Esophagus squamous epithelium (tissue), 5 donors: ENCODE measurements around the gene N4BP2L2. TPM values are rescaled to one million over a fixed set of nuclear protein-coding genes. Genes with fewer than 3 reads are reported as not detected.
A peak's percentile ranks its signal among the peaks of the same experiment; 100 is the strongest.
"Not testable (repeated sequence)": the region's sequence is repeated elsewhere in the genome, so short reads cannot be mapped to it uniquely, and the experiment has no call there.

Experiments
- DNase-seq: peaks from one replicate; lab custom pipeline; 2025; lab: John Stamatoyannopoulos, UW
- H3K27ac ChIP-seq, 4 donors: fragments of 200-600 bp; sonication (generic); one replicate each; pipeline ENCODE4 v1.5.1; 2016 to 2019; ENCODE audit warnings: mild to moderate bottlenecking in 1 of 4
- H3K27me3 ChIP-seq, 4 donors: fragments of 200-600 bp; sonication (generic); 1 replicate in 3 of 4; 2 replicates in 1 of 4; pipeline versions ENCODE4 v1.5.1 to v1.6.0; 2017 to 2021; ENCODE audit warnings: antibody characterized with exemption in 1 of 4
- H3K36me3 ChIP-seq, 3 donors: fragments of 200-600 bp; sonication (generic); one replicate each; pipeline ENCODE4 v1.5.1; 2016 to 2019
- H3K4me1 ChIP-seq, 3 donors: fragments of 200-600 bp; sonication (generic); one replicate each; pipeline ENCODE4 v1.5.1; 2017 to 2019
- H3K4me3 ChIP-seq, 4 donors: fragments of 200-600 bp; sonication (generic); 1 replicate in 3 of 4; 2 replicates in 1 of 4; pipeline ENCODE4 v1.5.1; 2016 to 2019; ENCODE audit warnings: mild to moderate bottlenecking in 2 of 4, moderate library complexity in 1 of 4
- H3K9me3 ChIP-seq, 3 donors: fragments of 200-600 bp; sonication (generic); one replicate each; pipeline ENCODE4 v1.5.1; 2016 to 2019
- CTCF ChIP-seq, 6 experiments: fragments of 450-650 bp in 4 of 6; fragments of 200-600 bp in 2 of 6; sonication (generic) in 2 of 6; IDR thresholded peaks; one replicate each; pipeline ENCODE4 v1.5.1; 2016 to 2019; ENCODE audit warnings: antibody characterized with exemption in 6 of 6, mild to moderate bottlenecking in 4 of 6, moderate library complexity in 4 of 6
- POLR2A ChIP-seq, 4 donors: fragments of 450-650 bp; IDR thresholded peaks; one replicate each; pipeline ENCODE4 v1.6.1; 2017; ENCODE audit warnings: antibody characterized with exemption in 4 of 4, mild to moderate bottlenecking in 4 of 4, moderate library complexity in 3 of 4
- WGBS, 2 donors: methylation state at CpG; one replicate each; pipeline ENCODE4 v1.1.5; 2018; 5-methylcytosine and 5-hydroxymethylcytosine counted together
- intact Hi-C: fragments of 100-400 bp; cut with DNase I; formaldehyde crosslinking; loops from one replicate; pipeline ENCODE4 v1.15.0; 2022
- total RNA-seq, 4 donors: library from RNA; depleted of rRNA; stranded (reverse); fragments of >200 nt; gene quantifications; one replicate each; pipeline ENCODE4 v1.1.0, GENCODE V29; 2016
- donor health status: DM: yes; HTN: yes; CAD: no.

N4BP2L2 gene
- total RNA-seq, 4 donors from 2014 or later: 32.8 to 136 (median 50.3) TPM

- no peaks in the 10 kb centered on the region for H3K36me3 ChIP-seq
- no peak for DNase-seq
- TF ChIP-seq POLR2A (IDR thresholded peaks at IDR 0.05): no peak
- TF ChIP-seq CTCF (IDR thresholded peaks at IDR 0.05): no peak
- H3K4me1 ChIP-seq: peaks cover 0 to 40% (median 13%) of the 10 kb centered on the region in 3 donors
- peak overlapping the region; percentile 94 to 99 (median 96) for H3K27ac ChIP-seq
- 12 to 17% methylated on average over 8 of the region's 8 CpGs for WGBS, 2 donors
- peak overlapping the region; percentile 82 to 94 (median 88) for H3K4me3 ChIP-seq
- intact Hi-C loops: loop anchor here (5.0 to 10.0 kb wide), 3 partner anchors 51 to 67 kb away; partner anchors contain the start of gene N4BP2L2
- H3K9me3 ChIP-seq: no peaks in the 10 kb centered on the region
- no peaks in the 10 kb centered on the region for H3K27me3 ChIP-seq
These were observed 47.0 kb upstream of the N4BP2L2 start for GRCh38 chr13:32585550-32586079.

GRCh38 chr13:32582991-32583390 lies 44.4 kb upstream of the N4BP2L2 start:
- H3K4me3 ChIP-seq: no peak overlapping the region
- no peak for DNase-seq
- WGBS, 2 donors: 76 to 91% methylated on average over 2 of the region's 2 CpGs
- H3K27ac ChIP-seq: no peak overlapping the region
- peaks cover 0 to 14% (median 4%) of the 10 kb centered on the region in 3 donors for H3K4me1 ChIP-seq
- TF ChIP-seq POLR2A (IDR thresholded peaks at IDR 0.05): no peak
- no peaks in the 10 kb centered on the region for H3K27me3 ChIP-seq
- intact Hi-C loops: loop anchor here (10.0 kb wide), 1 partner anchor 48 kb away; the partner anchor contains the start of gene N4BP2L2
- H3K36me3 ChIP-seq: no peaks in the 10 kb centered on the region
- peaks cover 0 to under 1% (median 0%) of the 10 kb centered on the region in 3 donors for H3K9me3 ChIP-seq

DNA sequence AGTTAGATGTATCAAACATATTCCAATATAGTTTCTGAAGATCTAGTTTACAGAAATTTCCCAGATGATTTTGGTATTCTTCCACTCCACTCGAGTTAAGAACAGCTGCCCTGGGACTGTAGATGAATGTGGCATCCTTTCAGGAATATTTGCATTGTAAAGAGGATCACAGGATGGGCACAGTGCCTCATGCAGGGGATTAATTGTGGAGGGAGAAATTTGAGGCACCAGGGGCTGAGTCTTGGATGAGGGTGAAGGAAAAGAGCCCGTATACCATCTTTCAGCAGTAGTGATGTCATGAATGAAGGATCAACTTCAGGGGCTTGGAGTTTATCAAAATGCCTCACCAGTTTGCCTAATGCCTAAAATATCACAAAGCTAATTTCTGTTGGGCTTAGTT lies 43.7 kb upstream of the N4BP2L2 start:
- peaks cover 0 to 6% (median 5%) of the 10 kb centered on the region in 3 donors for H3K9me3 ChIP-seq
- no peak for DNase-seq
- TF ChIP-seq CTCF (IDR thresholded peaks at IDR 0.05): no peak
- no peak for TF ChIP-seq POLR2A (IDR thresholded peaks at IDR 0.05)

DNA sequence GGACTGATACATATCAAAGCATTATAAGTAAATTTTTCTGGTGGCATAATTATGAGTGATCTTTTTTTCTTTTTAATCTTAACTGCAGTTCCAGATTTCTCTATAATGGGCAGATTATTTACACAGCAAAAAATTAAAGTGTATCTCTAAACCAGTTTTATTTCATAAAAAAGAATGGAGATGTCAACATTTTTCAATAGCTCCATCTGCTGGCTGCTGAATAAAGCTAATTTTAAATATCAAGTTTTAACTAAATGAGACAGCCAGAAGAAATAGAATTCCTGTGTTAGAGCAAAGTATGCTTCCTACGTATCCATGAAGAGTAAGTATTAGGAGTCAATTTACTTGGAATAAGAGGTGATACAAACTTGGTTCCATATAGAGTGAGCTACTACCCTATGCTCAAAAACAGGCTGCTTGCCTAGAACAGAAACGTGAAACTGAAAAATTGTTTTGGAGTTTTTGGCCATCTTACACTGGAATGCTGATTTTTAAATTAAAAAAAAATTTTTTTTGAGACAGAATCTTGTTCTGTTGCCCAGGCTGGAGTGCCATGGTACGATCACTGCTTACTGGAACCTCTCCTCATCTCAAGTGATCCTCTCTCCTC lies 42.7 kb upstream of the N4BP2L2 start:
- H3K27me3 ChIP-seq: no peaks in the 10 kb centered on the region
- intact Hi-C loops: loop anchor here (10.0 kb wide), 1 partner anchor 46 kb away; the partner anchor contains the start of gene N4BP2L2
- no peaks in the 10 kb centered on the region for H3K36me3 ChIP-seq
- no peak for DNase-seq
- 35 to 40% methylated on average over 3 of the region's 3 CpGs for WGBS, 2 donors
- H3K4me3 ChIP-seq: no peak overlapping the region
- peaks cover 0 to 7% (median 5%) of the 10 kb centered on the region in 3 donors for H3K9me3 ChIP-seq
- peaks cover 0 to 9% (median 4%) of the 10 kb centered on the region in 3 donors for H3K4me1 ChIP-seq
- H3K27ac ChIP-seq: no peak overlapping the region
- no peak for TF ChIP-seq POLR2A (IDR thresholded peaks at IDR 0.05)
- peak; percentile 31 to 61 (median 46) for TF ChIP-seq CTCF (IDR thresholded peaks at IDR 0.05)

More for the DNA sequence above, 43.7 kb upstream of the N4BP2L2 start:
- WGBS, 2 donors: 48% methylated on average over 2 of the region's 2 CpGs
- intact Hi-C loops: loop anchor here (10.0 kb wide), 1 partner anchor 47 kb away; the partner anchor contains the start of gene N4BP2L2
- H3K36me3 ChIP-seq: no peaks in the 10 kb centered on the region
- H3K27me3 ChIP-seq: no peaks in the 10 kb centered on the region
- peaks cover 0 to 9% (median 4%) of the 10 kb centered on the region in 3 donors for H3K4me1 ChIP-seq
- no peak overlapping the region for H3K4me3 ChIP-seq
- no peak overlapping the region for H3K27ac ChIP-seq

- TF ChIP-seq POLR2A (IDR thresholded peaks at IDR 0.05) (no peak), CTCF (IDR thresholded peaks at IDR 0.05) (no peak)
- Histone ChIP-seq H3K27ac (no peak overlapping the region), H3K4me1 (no peaks in the 10 kb centered on the region), H3K27me3 (no peaks in the 10 kb centered on the region), H3K36me3 (no peaks in the 10 kb centered on the region), H3K4me3 (no peak overlapping the region), H3K9me3 (peaks cover 0 to 7% (median 5%) of the 10 kb centered on the region in 3 donors)
- no peak for DNase-seq
- intact Hi-C loops: no loop called here
- WGBS, 2 donors: 94 to 100% methylated on average over 2 to 3 of the region's 3 CpGs
These were observed 38.4 kb upstream of the N4BP2L2 start for GRCh38 chr13:32577032-32577431.

GRCh38 chr13:32575687-32576086 lies 37.1 kb upstream of the N4BP2L2 start:
- H3K4me1 ChIP-seq, H3K4me3 ChIP-seq, H3K27me3 ChIP-seq, H3K36me3 ChIP-seq, H3K9me3 ChIP-seq, intact Hi-C loops, DNase-seq, H3K27ac ChIP-seq: not testable (repeated sequence)
- WGBS, 2 donors: 88% methylated on average over 4 of the region's 4 CpGs

- intact Hi-C loops, H3K4me1 ChIP-seq, H3K27me3 ChIP-seq, H3K36me3 ChIP-seq, H3K27ac ChIP-seq, DNase-seq, H3K4me3 ChIP-seq: not testable (repeated sequence)
- H3K9me3 ChIP-seq: peaks cover 0 to 12% (median 3%) of the 10 kb centered on the region in 3 donors
- 89 to 94% methylated on average over 1 of the region's 1 CpG for WGBS, 2 donors
These were observed 22.2 kb upstream of the N4BP2L2 start for GRCh38 chr13:32560842-32561241.
